Calu3 (cell line): ENCODE data around the gene ACAT1. TPM values are rescaled to one million over a fixed set of nuclear protein-coding genes. Genes with fewer than 3 reads are reported as not detected.
"Not testable (repeated sequence)": the region's sequence is repeated elsewhere in the genome, so short reads cannot be mapped to it uniquely, and the experiment has no call there.

ENCODE experiments used
- BruUV-seq: library from RNA; stranded (reverse); fragments of 400-500 nt; replicated peaks from 2 replicates; lab custom pipeline; 2021; lab: Mats Ljungman, UMichigan
- CTCF ChIA-PET: fragments of 300-600 bp; sonication (Branson Sonifier 250); formaldehyde crosslinking; loops from one replicate; lab custom pipeline; 2022; ENCODE audit warnings: antibody characterized with exemption; lab: Charles Lee
- DNase-seq: peaks from one replicate; pipeline ENCODE4 v3.0.0; 2022
- H3K27ac Mint-ChIP-seq: one replicate; pipeline ENCODE4 v1.8.0; 2022; ENCODE audit warnings: mixed read lengths; ENCODE audit not compliant: unreplicated experiment
- H3K27me3 Mint-ChIP-seq: one replicate; pipeline ENCODE4 v1.8.0; 2022; ENCODE audit warnings: mixed read lengths; ENCODE audit not compliant: unreplicated experiment
- H3K36me3 Mint-ChIP-seq: one replicate; pipeline ENCODE4 v1.8.0; 2022; ENCODE audit warnings: mild to moderate bottlenecking, moderate library complexity, mixed read lengths; ENCODE audit not compliant: insufficient read depth, unreplicated experiment
- H3K4me1 Mint-ChIP-seq: one replicate; pipeline ENCODE4 v1.8.0; 2022; ENCODE audit warnings: mild to moderate bottlenecking, low read depth, mixed read lengths; ENCODE audit not compliant: unreplicated experiment
- H3K4me3 Mint-ChIP-seq: one replicate; pipeline ENCODE4 v1.8.0; 2022; ENCODE audit warnings: mild to moderate bottlenecking, low read depth, moderate library complexity, mixed read lengths; ENCODE audit not compliant: unreplicated experiment
- H3K9me3 Mint-ChIP-seq: one replicate; pipeline ENCODE4 v1.8.0; 2022; ENCODE audit warnings: low read depth, mixed read lengths; ENCODE audit not compliant: unreplicated experiment
- intact Hi-C: fragments of 100-400 bp; cut with micrococcal nuclease; formaldehyde crosslinking; loops from one replicate; pipeline ENCODE4 v1.10.0; 2022; ENCODE audit not compliant: unreplicated experiment
- total RNA-seq: library from RNA; stranded (reverse); gene quantifications from 2 replicates; pipeline ENCODE4 v1.2.3, GENCODE V29; 2022
- TF ChIP-seq, protein P1 (sequence below): fragments of 200-600 bp; IDR thresholded peaks from one replicate; pipeline ENCODE4 v1.8.0; 2022; ENCODE audit warnings: antibody characterized with exemption; ENCODE audit not compliant: unreplicated experiment

The ACAT1 gene
- total RNA-seq, 1 experiment from 2014 or later, result 38.3 TPM

DNA sequence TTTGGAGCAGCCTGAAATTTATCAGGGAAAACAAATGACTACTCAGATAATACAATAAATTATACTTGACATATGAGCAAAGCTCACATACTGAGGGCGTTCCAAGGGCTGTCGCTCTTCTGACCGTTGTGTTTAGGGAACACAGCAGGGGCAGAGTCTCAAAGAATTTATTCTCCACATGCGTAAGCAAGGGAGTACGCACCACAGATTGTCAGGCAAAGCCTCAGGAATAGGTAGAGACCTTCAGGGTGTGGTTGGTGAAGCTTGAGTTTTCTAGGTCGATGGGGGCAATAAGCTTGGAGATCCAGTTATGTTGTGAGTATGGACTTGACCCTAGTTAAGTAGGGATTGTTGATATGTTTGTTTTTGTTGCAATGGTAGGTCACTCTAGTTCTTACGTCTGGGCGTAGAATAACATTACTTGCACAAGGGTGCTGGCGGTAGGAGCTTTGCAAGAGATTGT lies 830 bp downstream of the ACAT1 start:
- intact Hi-C loops, result no loop called here
- TF ChIP-seq, protein P1, sequence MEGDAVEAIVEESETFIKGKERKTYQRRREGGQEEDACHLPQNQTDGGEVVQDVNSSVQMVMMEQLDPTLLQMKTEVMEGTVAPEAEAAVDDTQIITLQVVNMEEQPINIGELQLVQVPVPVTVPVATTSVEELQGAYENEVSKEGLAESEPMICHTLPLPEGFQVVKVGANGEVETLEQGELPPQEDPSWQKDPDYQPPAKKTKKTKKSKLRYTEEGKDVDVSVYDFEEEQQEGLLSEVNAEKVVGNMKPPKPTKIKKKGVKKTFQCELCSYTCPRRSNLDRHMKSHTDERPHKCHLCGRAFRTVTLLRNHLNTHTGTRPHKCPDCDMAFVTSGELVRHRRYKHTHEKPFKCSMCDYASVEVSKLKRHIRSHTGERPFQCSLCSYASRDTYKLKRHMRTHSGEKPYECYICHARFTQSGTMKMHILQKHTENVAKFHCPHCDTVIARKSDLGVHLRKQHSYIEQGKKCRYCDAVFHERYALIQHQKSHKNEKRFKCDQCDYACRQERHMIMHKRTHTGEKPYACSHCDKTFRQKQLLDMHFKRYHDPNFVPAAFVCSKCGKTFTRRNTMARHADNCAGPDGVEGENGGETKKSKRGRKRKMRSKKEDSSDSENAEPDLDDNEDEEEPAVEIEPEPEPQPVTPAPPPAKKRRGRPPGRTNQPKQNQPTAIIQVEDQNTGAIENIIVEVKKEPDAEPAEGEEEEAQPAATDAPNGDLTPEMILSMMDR, result no peak
- CTCF ChIA-PET, result interaction anchor here (0.9 kb wide), 1 partner anchor 123 kb away, joined by 3 read pairs; no protein-coding TSS in a partner anchor
- BruUV-seq, result no TSS peak
- H3K27me3 Mint-ChIP-seq, result no peaks in the 10 kb centered on the region
- no peaks in the 10 kb centered on the region for H3K9me3 Mint-ChIP-seq
- peak overlapping the region; percentile 38 for H3K27ac Mint-ChIP-seq
- peaks cover 19% of the 10 kb centered on the region for H3K4me1 Mint-ChIP-seq
- H3K4me3 Mint-ChIP-seq, result peak overlapping the region; percentile 82
- peaks cover 15% of the 10 kb centered on the region for H3K36me3 Mint-ChIP-seq
- DNase-seq, result no peak

DNA sequence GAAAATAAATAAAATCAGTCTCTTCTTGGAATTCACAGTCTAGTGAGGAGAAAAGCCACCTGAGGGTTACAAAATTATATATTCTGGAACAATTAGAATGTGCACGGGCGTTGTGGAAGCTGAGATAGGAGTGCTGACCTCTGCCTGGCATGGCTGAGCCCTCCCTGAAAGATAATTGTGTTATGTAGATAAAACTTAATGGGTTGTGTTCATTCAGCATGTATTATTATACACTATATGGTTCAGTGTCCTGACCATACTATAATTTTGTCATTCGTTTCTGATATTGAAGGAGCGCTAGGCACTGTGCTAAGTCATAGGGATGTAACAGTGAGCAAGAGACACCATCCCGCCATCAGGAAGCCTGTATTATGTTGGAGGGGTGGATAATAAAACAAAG lies 3.7 kb downstream of the ACAT1 start:
- no TSS peak for BruUV-seq

DNA sequence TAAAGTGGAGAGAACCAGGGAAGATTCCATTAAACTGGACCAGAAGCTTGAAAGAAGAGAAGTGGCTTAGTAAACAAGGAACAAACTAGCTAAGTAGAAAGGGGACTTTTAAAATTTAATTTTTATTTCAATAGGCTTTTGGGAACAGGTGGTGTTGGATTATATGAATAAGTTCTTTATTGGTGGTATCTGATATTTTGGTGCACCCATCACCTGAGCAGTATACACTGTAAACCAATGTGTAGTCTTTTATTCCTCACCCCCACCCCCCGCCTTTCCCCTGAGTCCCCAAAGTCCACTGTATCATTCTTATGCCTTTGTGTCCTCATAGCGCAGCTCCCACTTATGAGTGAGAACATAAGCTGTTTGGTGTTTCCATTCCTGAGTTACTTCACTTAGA lies 7.4 kb downstream of the ACAT1 start:
- peaks cover 10% of the 10 kb centered on the region for H3K4me1 Mint-ChIP-seq
- CTCF ChIA-PET, result no interaction called here
- no peak overlapping the region for H3K4me3 Mint-ChIP-seq
- intact Hi-C loops, result no loop called here
- BruUV-seq, result no TSS peak
- no peak overlapping the region for H3K27ac Mint-ChIP-seq
- no peaks in the 10 kb centered on the region for H3K27me3 Mint-ChIP-seq
- no peaks in the 10 kb centered on the region for H3K9me3 Mint-ChIP-seq
- H3K36me3 Mint-ChIP-seq, result peaks cover 4% of the 10 kb centered on the region
- TF ChIP-seq, protein P1, result no peak
- DNase-seq, result no peak

More for the DNA sequence above, 3.7 kb downstream of the ACAT1 start:
- H3K4me1 Mint-ChIP-seq, result peaks cover 19% of the 10 kb centered on the region
- H3K4me3 Mint-ChIP-seq, result no peak overlapping the region
- CTCF ChIA-PET, result no interaction called here
- TF ChIP-seq, protein P1, result no peak
- no peaks in the 10 kb centered on the region for H3K27me3 Mint-ChIP-seq
- no peaks in the 10 kb centered on the region for H3K9me3 Mint-ChIP-seq
- DNase-seq, result no peak
- intact Hi-C loops, result no loop called here
- peaks cover 19% of the 10 kb centered on the region for H3K36me3 Mint-ChIP-seq
- H3K27ac Mint-ChIP-seq, result no peak overlapping the region

DNA sequence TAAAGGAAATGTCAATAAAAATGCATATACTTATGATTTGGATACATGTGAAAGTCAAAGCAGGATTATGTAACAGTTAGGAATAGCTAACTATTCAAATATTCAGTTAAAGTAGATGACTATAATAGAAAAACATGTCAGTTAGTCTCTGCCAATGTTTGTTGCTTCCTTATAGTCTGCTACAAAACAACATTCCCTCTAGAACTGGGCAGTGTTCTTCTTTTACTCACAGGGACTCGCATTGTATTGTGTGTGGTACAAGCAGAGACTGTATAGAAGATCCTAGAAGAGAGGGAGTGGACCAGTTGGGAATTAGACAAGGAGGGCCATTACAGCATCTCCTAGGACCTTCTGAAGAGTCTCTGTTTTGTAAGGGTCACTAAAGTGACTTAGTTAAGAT lies 10.6 kb downstream of the ACAT1 start:
- Mint-ChIP-seq H3K27ac (no peak overlapping the region), H3K27me3 (no peaks in the 10 kb centered on the region), H3K36me3 (peaks cover 12% of the 10 kb centered on the region), H3K4me3 (no peak overlapping the region), H3K9me3 (no peaks in the 10 kb centered on the region), H3K4me1 (no peaks in the 10 kb centered on the region)
- DNase-seq, result no peak
- intact Hi-C loops, result no loop called here
- CTCF ChIA-PET, result interaction anchor here (0.6 kb wide), 1 partner anchor 158 kb away, joined by 8 read pairs; no protein-coding TSS in a partner anchor
- no TSS peak for BruUV-seq
- TF ChIP-seq, protein P1, result no peak

DNA sequence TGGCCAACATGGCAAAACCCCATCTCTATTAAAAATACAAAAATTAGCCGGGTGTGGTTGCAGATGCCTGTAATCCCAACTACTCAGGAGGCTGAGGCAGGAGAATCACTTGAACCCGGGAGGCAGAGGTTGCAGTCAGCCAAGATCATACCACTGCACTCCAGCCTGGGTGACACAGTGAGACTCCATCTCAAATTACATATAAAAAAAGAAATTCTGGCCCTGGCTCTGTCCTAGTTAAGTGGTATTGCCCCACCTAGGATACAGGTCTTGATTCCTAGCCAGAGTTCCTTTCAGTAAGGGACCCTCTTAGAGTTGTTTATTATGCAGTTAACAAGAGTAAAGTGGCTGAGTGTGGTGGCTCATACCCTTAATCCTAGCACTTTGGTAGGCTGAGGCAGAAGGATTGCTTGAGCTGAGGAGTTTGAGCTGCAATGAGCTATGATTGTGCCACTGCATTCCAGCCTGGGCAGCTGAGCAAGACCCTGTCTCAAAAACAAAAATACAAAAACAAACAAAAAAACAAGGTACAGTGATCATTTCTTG lies 11.7 kb downstream of the ACAT1 start:
- DNase-seq, H3K27ac Mint-ChIP-seq, intact Hi-C loops, H3K4me1 Mint-ChIP-seq, H3K9me3 Mint-ChIP-seq, H3K4me3 Mint-ChIP-seq, H3K27me3 Mint-ChIP-seq, BruUV-seq: not testable (repeated sequence)
- CTCF ChIA-PET, result interaction anchor here (0.5 kb wide), 1 partner anchor 539 kb away, joined by 7 read pairs; no protein-coding TSS in a partner anchor
- peaks cover 15% of the 10 kb centered on the region for H3K36me3 Mint-ChIP-seq
